ENCODE results near the gene MOV10.

The MOV10 gene

GRCh38 chr1:112674986-112675727, 698 bp downstream of the MOV10 start:
- DNase-seq, result no peak

GRCh38 chr1:112675728-112676381, 1.4 kb downstream of the MOV10 start:
- no peak for DNase-seq

GRCh38 chr1:112676543-112676942, 2.1 kb downstream of the MOV10 start:
- DNase-seq, result no peak

DNA sequence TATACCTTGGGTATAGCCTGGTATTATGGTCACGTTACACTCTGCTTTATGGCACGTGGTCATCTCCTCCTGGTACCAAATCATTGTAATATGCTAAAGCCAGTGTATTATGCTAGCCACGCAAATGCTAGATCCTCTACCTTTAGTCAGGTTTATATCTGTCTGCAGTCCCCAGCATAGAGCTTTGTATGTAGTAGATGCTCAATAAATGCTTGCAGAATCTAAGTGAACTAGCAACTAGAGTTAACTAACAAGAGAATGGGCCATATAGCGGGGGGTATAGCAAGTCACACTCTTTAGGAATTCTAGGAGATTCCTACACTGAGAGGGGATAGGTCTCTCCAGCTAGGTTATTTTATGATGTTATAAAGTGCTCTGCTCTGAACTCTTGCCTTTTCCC, 3.0 kb downstream of the MOV10 start:
- no peak for DNase-seq

GRCh38 chr1:112678605-112679004, 4.1 kb downstream of the MOV10 start:
- DNase-seq, result no peak

DNA sequence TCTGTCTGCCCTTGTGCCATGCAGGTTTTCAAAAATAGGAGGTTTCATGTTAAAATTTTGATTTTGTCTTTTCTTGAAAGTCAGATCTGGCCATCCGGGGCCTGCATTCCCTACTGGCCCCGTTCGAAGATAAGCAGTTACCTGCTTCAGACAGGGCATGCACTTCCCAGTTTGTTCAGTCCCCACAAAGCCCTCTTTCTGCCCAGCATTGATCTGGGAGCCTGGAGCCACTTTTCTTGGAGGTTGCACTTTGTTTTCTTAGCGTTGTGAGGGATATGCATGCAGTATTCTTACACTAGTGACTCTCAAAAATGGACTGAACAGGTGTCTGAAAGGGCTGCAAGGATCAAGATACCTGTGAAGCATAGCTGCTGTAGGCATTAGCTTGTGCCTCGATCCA, 11.5 kb downstream of the MOV10 start:
- DNase-seq, result no peak

- no peak for DNase-seq
Observed at GRCh38 chr1:112686417-112686816, 12.0 kb downstream of the MOV10 start.

DNA sequence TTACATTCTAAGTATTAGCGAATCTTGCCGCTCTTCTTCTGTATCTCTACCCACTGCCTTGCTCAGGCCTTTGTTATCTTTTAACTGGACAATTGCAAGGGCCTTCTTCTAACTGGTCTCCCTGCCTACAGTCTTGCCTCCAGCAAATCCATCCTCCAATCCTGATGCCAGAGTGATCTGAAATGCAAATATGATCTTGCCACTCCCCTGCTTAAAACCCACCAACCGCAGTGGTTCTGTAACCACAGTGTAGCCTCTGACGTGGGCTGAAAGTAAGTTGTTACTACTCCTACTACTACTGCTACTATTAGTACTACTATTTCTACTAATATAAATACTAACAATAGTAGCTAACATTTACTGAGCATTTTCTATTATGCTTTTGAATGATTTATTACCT, 12.4 kb downstream of the MOV10 start:
- DNase-seq, result no peak

GRCh38 chr1:112687361-112687760, 12.9 kb downstream of the MOV10 start:
- no peak for DNase-seq

GRCh38 chr1:112687785-112688496, 13.5 kb downstream of the MOV10 start:
- DNase-seq, result no peak

DNA sequence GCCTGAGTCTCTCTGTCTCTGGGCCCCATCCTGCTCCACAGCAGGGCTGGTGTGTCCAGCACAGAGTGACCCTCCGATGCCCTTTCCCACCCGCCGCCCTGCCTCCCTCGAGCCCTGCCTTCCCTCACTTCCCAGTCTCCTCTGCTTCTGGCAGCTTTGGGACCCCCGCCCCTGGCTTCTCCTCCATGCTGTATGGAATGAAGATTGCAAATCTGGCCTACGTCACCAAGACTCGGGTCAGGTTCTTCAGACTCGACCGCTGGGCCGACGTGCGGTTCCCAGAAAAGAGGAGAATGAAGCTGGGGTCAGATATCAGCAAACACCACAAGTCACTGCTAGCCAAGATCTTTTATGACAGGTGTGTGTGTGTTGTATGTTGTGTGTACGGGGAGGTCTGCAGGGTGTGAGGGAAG, 14.3 kb downstream of the MOV10 start:
- DNase-seq, result no peak

DNA sequence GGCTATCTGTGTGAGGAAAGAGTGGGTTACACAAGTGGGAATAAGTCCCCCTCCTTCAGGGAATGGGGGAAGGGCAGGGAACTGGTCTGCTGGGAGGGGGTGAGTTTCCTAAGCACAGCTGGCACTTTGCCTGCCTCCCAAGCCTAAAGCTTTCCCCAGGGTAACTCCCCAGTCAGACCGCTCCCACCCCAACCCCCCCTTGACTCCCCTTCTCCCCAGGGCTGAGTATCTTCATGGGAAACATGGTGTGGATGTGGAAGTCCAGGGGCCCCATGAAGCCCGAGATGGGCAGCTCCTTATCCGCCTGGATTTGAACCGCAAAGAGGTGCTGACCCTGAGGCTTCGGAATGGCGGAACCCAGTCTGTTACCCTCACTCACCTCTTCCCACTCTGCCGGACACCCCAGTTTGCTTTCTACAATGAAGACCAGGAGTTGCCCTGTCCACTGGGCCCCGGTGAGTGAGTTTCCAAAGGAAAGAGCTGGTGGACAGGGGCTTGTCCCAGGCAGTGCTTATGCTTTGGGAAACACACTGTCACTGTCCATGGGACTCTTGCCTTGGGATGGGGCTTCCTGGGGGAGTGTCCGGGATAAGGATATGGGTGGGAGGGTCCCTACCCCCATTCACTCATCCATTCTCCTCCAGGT, 14.9 kb downstream of the MOV10 start:
- DNase-seq, result no peak

GRCh38 chr1:112689842-112690237, 15.4 kb downstream of the MOV10 start:
- no peak for DNase-seq

DNA sequence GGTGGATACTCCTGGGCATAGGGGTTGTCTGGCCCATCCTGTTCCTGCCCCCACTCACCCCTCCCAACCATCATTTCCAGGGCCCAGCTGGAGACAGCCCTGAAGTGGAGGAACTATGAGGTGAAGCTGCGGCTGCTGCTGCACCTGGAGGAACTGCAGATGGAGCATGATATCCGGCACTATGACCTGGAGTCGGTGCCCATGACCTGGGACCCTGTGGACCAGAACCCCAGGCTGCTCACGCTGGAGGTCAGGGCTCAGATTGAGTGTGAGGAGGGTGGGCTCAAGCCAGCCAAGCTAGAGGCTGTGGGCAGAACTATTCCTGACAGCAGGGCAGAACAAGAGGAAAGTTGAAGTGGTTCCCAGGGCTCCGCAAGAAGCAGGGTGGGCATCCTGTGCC, 18.2 kb downstream of the MOV10 start:
- DNase-seq, result no peak

- no peak for DNase-seq
Observed at GRCh38 chr1:112693821-112694220, 19.4 kb downstream of the MOV10 start.

DNA sequence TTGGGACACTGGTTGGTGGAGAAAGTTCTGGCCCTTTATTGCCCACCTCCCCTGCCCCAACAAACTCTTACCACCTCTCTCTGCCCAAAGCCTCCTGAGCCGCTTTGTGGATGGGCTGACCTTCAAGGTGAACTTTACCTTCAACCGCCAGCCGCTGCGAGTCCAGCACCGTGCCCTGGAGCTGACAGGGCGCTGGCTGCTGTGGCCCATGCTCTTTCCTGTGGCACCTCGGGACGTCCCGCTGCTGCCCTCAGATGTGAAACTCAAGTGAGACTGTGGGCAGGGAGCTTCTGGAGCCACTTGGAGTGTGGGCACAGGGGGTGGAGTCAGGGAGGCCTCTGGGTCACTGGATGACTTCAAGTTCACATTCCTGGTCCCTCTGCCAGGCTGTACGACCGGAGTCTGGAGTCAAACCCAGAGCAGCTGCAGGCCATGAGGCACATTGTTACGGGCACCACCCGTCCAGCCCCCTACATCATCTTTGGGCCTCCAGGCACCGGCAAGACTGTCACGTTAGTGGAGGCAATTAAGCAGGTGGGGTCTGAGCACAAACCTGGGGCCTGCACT, 20.0 kb downstream of the MOV10 start:
- no peak for DNase-seq

- no peak for DNase-seq
Observed at GRCh38 chr1:112695276-112695675, 20.8 kb downstream of the MOV10 start.

GRCh38 chr1:112696578-112697314, 22.3 kb downstream of the MOV10 start:
- no peak for DNase-seq

- no peak for DNase-seq
Observed at GRCh38 chr1:112697781-112698201, 23.3 kb downstream of the MOV10 start.

DNA sequence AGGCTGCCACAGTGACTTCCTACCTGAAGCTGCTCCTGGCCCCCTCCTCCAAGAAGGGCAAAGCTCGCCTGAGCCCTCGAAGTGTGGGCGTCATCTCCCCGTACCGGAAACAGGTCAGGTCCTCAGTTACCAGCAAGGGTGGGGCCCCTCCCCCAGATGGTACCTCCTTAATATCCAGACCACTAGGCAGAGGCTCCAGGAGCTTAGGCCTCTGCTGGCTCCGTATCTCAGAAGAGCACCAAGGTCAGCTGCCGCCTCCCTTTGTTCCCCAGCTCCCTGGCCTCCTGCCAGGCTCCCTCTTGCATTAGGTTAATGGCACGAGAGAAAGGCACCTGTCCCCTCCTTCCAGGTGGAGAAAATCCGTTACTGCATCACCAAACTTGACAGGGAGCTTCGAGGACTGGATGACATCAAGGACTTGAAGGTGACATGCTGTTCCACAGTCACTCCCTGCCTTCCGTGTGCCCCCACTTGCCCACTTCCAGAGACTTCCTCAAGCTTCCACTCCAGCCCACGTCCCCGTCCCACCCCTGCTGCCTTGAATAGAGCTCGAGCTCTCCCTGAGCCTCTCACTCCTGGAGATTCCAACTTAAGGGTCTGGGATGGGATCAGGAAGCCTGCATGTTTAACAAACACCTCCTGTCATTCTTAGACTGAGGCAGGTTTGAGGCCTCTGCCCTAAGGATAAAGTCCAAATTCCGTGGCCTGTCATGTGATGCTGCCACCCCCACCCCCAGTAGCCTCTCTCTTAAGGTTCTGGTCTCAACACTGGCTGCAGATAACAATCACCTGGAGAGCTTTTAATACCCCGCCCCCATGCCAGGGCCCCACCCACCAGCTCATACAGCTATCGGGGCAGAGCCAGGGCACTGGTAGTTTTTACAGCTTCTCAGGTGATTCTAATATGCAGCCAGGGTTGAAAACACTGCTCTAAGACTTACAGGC, 24.2 kb downstream of the MOV10 start:
- no peak for DNase-seq

DNA sequence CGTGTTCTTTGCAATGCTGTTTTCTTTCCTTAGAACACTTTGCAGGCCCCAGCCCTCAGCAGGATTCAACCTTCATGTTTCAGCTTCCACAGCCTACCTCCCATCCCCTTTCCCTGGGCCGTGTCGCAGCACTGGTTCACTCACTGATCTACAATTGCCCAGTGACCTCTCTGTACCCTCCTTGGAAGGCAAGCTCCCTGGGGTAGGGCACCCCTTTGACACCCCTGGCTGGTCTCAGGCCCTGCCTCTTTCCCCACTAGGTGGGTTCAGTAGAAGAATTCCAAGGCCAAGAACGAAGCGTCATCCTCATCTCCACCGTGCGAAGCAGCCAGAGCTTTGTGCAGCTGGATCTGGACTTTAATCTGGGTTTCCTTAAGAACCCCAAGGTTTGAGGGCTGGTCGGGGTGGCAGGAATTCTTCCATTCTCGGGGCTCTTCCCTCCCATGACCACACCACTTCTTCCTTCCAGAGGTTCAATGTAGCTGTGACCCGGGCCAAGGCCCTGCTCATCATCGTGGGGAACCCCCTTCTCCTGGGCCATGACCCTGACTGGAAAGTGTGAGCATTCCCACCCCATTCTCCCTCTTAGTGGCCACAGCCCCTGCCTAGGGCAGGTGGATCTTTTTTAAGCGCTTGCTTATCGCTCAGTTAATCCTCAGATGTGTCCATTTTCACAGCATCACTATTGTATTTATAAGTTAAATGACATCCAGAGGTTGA, 25.1 kb downstream of the MOV10 start:
- no peak for DNase-seq
